Germinal center (tissue), 1 donor: ENCODE measurements around the gene PHACTR3.
A peak's percentile ranks its signal among the peaks of the same experiment; 100 is the strongest.
"Not testable (repeated sequence)": the region's sequence is repeated elsewhere in the genome, so short reads cannot be mapped to it uniquely, and the experiment has no call there.

Experiments used
- DNase-seq: peaks from one replicate; pipeline ENCODE4 v3.0.0; 2012; ENCODE audit warnings: mixed read lengths, low spot score

The PHACTR3 gene

DNA sequence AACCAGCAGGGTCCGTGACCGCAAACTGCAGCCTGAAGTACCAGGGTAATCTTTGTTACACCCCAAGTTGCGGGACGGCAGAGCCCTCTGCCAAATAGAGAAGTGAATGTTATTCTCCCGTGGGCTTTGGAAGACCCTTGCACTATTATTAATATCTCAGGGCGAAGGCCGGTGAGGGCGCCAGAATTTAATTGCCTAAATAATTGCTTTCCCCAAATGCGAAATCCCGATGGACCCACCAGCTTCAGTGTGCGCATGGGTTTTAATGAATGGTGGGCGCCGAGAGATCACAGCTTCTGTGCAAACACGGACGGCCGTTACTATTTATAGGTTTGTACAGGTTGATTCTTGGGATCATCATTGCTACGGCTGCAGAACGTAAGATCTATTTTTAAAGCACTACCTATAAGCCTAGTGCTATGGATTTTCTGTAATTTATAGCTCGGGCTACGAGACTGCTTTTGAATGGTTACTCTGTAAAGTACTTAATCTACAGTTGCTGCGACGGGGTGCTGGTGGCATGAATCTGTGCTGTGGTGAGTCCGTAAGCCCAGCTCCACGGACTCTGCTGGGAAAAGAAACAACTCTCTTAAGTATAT is 15.2 kb upstream of the PHACTR3 start:
- DNase-seq: no peak

DNA sequence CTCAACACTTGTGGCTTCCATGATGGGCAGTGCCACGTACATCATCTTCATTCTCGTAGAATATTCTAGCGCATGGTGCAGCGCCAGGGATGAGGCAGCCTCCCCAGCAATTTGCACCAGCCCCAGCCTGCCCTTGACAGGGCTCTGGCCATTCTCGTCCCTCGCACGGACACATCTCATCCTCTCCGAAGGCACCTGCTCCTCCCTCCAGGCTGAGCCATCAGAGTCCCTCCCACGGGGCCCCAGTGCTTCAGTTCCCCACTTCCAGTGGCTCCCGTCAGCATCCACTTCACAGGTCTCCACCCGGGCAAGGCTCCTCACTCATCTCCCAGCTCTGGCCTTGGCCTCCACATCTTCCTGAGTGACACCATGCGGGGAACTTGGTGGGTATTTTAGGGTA is 13.3 kb upstream of the PHACTR3 start:
- DNase-seq: no peak

DNA sequence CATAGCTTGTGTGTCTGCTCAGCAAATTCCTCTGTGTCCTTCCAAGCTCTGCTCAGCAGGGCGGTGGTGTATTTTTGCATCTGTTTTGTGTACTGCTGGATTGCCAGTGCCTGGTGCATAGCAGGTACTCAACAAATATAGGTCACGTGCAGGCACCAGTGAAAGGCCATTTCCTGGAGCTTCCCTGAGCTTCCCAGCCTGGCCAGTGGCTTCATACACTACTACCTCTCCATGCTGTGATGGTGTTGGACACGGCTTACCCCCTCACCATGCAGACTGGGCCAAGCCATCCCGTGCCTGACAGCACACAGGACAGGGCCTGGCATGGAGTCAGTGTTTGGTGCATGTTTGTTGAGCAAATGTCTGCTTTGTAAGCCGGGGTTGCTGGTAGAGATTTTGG is 7.7 kb upstream of the PHACTR3 start:
- DNase-seq: no peak

DNA sequence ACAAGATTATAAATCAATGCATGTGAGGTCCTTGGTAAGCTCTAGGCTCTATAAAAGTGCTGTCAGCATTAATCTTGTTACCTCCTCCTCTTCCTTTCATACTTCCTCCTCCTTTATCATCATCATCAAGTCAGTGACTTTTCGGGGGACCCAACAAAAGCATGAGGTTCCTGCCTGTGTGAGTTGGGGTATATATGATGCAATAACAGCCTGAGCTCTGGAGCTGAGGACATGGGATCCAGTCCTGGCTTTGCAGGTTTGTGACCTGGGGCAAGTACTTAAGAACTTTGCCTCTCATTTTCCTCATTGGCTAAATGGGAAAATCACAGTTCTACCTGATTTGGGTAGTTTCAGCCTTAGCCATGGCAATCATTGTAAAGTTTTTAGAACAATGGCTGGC is 7.1 kb upstream of the PHACTR3 start:
- no peak for DNase-seq

DNA sequence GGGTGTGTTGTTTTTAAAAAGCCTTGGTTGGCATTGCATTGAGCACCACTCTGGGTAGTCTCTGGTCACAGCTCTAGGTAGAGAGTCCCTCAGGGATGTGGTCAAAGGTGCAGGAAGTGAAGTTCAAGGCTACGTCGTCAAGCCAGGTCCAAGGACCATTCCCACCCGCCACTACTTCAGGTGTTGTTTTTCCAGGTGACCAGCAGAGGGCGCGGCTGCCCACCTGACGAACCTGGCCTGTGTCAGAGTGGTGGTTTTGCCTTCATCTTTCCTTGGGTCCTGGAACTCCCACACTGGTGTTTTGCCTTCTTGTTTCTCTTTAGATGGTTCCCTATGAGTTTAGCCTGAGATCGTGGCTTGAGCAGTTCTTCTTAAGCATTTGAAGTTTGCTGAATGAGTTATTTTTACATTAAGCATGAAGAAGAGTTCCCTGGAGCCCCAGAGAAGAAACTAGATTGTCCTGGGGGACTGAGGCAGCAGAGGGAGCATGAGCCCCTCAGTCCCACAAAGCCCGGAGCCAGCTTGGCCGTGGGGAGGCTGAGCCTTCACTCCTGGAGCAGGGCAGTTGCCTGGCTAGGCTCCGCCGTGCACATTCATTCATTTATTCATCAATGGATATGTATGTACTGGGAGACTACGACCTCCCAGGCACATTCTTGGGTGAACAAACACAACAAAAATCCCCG is 5.6 kb upstream of the PHACTR3 start:
- DNase-seq: peak; percentile 74

DNA sequence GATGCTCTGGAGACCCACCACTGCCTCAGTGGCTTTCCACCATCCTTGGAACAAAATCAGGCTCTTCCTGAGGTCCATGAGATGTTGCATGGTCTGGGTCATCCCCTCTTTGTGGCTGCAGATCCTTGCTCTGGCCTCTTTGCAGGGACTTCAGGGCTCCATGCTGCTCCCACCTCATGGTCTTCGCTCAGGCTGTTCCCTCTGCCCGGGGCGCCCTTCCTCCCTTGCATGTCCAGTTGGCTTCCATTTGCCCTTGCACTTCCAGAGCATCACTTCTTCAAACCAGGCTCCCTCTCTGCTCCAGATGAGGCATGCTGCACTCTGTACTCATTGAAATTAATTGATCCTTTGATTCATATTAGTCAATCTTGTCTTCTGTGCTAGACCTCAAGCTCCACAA is 4.4 kb upstream of the PHACTR3 start:
- no peak for DNase-seq

DNA sequence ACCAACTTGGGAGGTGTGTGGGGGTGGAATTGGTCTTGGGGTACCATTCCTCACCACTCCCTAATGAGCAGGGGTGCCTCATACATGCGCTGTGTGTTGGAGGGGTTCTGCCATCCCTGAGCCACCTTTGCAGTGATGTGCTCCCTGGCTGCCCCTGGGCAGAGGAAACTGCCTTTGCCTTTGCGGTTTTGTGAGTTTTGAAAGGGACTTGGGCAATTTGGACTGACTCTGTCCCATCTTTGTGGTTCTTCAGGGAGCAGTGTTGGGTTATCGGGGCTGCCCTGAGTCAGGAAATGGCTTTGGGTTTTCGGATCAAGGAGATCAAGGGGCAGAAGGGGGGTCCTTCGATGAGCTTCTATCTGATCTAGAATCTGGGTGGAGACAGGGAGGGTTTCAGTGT is 3.9 kb upstream of the PHACTR3 start:
- DNase-seq: no peak

DNA sequence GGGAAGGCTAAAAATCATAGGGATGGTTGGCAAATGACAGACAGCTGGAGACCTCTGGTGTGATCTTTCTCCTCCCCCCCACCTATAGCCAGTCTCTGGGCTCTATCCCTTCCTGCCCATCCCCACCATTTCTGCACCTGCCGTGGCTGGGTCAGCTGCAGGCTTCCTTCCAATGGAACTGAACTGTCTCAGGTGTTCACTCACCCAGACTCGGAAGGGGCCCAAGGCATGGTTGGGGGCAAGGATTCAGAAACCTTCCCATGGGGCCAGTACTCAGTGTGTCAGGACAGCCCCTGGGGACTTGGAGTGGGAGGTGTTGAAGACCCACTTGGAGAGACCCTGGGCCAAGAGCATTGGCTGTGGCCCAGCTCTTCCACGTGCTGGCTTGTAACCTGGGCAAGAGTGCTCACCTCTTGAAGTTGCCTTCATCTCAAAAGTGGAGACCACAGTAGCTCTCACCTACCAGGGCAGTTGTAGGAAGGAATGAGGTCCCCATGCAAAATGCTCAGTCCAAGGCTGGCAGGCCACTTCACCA is 1.7 kb upstream of the PHACTR3 start:
- no peak for DNase-seq

DNA sequence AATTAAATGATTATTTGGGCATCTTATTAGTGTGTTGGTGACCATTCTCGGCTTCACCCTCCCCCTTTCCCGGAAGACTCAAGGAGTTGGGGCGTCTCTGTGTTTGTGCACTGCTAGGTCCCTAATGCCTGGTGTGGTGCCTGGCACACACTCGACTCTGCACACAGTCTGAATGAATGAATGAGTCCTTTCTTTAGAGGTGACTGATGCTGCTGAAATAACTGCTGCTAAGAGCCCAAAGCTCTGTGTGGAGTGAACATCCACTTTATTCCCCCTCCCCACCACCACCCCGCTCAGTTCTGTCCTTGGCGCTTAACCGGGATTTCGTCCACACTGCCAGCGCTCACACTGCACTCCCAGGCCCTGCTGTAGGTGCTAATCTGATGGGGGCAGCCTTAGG is 1.2 kb upstream of the PHACTR3 start:
- DNase-seq: no peak

DNA sequence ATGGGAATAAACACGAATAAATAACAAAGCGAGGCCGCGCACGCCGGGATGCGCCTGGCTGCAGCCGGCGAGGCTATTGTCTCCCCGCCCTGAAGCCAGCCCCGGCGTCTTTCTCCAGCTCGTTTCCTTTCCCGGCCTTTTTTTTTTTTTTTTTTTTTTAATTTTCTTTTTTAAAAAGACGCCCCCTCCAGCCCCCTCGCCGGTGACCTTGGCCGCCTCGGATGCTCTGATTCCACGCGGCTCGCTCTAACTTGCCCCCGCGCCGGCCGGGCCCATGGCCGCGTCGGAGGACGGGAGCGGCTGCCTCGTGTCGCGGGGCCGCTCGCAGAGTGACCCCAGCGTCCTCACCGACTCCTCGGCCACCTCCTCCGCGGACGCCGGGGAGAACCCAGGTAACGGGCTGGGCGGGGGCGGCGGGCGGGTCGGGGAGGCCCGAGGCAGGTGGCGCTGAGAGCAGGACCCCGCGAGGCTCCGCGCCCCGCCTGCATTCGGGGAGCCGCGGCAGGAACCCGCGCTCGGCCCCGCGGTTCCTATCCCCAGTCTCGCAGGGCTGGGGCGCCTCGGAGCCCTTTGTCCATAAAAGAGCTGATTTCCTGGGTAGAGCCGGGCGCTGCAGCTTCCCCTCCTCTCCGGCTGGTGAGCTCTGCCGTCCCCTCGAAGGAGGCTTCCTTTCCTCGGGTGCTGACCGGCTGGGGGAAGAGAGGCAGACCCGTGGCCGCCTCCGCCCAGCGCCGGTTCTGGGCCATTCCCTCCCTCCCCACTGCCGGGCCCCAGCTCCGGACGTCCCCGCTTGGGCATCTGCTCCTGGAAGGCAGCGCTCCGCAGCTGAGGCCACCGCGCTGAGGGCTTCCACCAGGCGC is 631 bp downstream of the PHACTR3 start:
- DNase-seq: no peak

DNA sequence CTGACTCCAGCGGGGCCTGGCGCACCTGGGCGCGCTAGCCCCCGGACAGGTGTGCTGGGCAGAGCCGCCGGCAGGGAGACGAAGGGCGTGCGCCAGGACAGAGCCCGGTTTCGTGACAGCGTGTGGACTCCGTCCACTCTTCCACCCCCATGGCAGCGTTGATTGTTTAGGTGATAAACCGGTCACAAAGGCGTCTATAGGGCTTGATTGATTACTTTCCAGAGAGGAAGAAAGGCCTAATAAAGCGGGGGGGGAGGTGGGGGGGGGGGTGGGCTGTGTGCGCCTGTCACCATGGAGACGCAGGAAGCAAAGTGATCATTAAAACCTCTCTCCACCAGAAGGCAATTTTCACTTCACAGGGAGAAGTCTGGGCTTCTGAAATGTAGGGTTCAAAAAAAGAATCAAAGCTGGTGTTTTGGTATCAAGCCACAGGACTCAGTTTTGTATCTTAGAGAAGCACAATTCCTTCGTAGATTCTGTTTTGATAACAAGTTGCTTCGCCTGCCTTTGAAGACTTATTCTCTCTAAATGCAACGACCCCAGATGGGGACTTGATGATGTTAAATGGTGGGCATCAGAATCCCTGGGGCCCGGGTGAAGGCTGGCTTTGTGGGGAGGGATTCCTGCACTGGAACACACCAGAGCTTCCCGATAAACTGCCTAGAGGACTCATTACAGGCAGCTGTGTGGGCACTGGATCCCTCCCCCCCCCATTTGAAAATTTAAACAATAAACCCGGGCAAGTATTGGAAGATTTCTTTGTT is 1.4 kb downstream of the PHACTR3 start:
- no peak for DNase-seq

DNA sequence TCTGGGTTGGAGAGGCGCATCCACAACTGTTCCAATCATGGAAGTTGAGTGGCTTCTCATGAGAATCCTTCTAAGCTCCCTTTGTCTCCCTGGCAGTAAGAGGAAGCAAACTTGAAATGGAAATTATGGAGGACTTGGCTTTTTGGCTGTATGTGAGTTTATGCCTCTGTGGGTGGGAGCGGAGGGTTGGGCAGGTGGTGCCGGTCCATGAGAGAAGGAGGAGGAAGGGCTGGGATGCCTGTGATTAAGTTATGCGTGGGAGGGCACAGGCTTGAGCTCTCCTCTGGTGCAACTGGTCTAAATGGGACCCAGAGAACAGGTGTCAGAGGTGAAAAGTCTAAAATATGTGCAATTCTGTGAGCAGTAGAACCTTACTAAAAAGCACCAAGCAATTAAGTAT is 2.2 kb downstream of the PHACTR3 start:
- no peak for DNase-seq

DNA sequence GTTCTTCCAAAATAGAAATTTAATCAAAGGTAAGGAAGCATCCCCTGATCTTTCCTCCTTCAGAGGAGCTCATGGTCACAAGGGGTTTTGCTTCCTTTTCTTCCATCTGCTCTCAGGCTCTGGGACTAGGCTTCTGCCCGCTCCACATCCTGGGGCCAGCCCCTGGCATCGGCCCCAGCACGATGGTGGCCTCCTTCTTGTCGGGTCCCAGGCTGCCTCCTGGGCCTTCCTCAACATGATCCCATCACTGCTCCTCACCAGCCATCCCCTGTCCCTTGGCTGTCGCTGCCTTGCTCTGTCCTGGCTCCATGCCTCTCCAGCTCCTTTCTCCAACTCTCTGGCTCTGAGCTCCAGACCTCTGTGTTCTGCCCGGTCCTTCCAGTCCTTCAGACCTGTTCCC is 4.1 kb downstream of the PHACTR3 start:
- DNase-seq: no peak

DNA sequence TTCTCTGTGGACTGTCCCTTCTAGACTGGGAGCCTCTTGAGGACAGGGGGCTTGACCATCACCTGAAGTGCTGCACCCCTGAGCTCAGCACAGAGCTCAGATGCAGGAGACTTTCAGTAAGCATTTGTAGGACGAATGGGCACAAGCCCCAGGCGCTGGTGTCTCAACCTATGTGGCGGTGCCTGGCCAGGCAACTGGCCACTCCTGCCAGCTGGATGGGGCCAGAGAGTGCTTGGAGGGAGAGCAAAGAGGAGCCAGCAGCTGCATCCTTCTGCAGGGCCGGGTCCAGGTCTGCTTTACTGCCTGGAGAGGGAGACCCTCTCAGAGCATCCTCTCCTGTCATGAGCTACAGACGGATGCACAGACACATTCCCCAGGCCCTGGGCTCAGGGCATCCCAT is 4.5 kb downstream of the PHACTR3 start:
- DNase-seq: no peak

DNA sequence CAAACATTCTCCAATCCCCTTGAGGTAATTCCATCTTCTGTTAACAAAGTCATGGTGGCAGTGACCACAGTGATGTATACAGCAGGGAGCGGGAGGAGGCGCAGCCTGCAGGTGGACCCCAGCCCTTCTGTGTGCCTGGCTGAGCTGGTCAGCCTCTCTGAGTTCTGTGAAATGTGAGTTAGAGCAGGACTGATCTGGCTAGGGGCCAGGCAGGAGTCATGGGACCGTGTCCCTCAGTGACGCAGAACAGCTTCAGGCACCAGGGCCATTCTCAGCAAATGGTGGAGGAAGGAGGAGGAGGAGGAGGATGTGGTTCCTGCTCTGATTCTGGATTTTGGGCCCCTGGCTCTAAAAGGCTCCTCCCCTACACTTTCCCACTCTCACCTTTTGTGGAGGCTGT is 6.9 kb downstream of the PHACTR3 start:
- DNase-seq: no peak

DNA sequence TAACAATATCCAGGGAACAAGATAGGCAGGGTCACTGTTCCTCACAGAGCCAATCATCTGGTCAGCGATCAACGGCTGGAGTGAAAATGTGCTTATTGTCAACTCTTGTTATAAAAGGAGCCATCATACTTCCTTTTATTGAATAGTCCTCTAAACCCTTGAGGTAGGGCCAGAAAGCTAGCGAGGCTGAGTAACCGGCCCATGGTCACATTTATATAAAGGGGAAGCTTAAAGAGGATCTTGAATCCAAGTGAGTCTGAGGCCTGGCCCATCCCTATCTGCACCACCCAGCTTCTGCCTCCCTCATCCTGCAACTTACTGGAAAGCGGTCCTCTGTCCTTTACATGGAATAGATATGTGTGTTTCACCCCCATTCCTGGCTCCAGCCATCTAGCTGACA is 9.5 kb downstream of the PHACTR3 start:
- no peak for DNase-seq

DNA sequence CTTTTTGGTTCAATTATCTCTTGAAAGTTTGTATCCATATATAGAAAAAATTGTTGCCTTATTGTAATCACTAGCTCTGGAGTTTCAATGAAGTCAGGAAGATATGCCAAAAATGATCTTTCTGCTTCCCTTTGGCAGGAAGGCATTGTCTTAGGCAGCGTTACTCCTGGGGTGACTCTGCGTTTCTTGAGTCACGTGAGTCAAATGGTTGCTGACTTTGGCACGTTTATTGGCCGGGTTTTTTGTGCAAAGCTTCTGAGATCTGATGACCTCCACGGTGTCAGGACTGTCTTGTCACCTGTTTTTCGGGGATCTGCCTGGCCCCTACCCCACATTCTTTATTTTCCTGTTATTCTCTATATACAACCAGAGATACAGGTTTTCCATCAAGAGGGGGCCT is 10.4 kb downstream of the PHACTR3 start:
- DNase-seq: no peak

DNA sequence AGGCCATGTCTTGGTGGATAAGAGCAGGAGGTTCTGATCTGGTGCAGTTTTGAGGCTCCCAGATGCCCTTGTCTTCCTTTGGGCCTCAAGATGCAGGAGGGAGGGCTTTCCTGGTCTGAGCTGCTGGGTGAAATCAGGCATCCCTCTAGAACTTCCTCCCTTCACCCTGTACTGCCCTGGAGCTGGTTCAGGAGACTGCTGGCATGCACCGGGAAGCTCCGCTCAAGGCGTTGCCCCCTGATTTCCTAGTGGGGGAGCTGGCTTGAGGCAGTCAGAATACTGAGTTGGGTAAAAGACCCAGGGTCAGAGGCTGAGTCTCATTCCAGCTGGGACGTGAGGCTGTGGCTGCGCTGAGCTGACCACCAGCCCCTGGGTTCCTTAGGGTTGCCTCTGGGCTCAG is 12.0 kb downstream of the PHACTR3 start:
- no peak for DNase-seq

DNA sequence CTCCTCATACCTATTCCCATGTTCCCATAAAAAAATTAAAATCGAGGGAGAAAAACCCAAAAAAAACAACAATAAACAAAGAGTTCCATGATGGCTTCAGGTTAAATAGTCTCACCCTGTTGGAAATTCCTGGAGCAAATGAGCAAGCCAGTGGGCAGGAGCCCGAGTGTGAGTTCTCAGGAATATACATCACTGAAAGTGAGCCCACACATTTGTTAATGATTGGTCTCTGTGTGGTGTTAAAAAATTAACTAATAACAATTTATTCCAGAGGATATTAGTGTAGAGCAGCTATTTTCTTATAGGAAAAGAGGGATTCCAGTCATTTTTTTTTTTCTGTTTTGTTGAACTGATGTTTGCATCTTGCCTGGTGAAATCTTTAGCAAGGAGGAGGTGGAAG is 12.9 kb downstream of the PHACTR3 start:
- DNase-seq: no peak

DNA sequence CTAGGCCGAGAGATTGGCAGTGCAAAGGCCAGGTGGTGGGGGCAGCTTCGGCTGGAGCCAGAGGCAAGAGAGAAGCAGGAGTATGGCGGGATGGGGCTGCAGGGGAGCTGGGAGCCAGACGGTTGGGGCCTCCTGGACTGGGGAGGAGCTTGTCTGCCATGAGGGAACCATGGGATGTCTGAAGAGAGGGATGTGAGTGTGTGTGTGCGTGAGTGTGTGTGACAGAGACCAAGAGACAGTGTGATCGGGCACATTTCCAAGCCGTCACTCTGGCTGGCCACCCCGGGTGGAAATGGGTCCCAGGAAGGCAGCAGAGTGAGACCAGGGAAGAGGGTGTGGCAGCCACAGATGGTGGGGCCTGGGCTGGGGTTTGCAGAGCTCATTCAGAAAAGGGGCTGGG is 13.8 kb downstream of the PHACTR3 start:
- no peak for DNase-seq

DNA sequence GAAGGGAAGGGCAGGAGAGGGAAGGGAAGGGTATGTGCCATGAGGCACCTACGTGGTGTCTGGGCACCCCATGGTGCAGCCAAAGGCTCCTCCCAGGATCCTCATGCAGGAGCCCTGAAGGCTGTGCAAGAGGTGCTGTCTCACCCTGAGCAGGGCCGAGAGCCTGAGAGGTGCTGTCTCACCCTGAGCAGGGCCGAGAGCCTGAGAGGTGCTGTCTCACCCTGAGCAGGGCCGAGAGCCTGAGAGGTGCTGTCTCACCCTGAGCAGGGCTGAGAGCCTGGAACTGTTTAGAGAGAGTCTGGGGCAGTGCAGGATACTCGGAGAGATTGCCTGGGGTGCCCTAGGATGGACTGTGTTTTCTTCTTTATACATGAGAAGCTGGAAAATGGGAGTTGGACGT is 14.2 kb downstream of the PHACTR3 start:
- not testable (repeated sequence) for DNase-seq

DNA sequence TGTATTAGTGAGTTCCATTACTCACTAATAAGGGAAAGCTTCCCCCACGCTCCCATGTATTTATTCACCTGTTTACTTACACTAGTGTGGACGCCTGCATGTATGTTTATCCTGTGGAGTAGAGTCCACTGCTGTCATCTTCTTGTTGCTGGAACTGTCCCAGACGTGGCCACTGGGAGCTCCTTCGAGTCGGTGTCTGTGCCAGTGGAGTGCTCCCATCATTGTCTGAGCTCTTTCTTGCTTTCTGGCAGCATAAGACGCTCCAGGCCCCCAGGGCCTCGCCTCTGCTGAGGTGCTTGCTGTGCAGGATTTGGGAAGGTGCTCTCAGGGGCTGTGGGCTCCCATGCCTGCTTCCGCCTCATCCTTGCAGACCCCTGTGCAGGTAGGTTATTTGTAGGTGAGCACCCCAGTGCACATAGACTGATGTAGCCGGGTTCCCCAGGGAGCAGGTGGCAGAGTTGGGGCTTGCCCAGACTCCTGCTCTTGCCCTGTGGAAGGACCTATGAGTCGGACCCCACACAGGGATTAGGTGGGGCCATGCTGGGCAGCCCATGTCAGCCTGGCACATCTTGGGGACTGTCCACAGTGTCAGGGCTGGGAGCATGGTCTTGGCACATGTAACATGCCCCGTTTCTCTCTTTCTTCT is 16.6 kb downstream of the PHACTR3 start:
- DNase-seq: no peak
